A673 (cell line): ENCODE data around the gene GPC1. TPM values are rescaled to one million over a fixed set of nuclear protein-coding genes. Genes with fewer than 3 reads are reported as not detected.

Experiments used
- BruUV-seq: library from RNA; stranded (reverse); fragments of 400-500 nt; replicated peaks from 2 replicates; lab custom pipeline; 2021; lab: Mats Ljungman, UMichigan
- CTCF ChIA-PET: fragments of 300-600 bp; sonication (Branson Sonifier 250); formaldehyde crosslinking; loops from one replicate; lab custom pipeline; 2022; ENCODE audit warnings: antibody characterized with exemption; lab: Charles Lee
- POLR2A ChIA-PET: fragments of 300-600 bp; sonication (Branson Sonifier 250); formaldehyde crosslinking; loops from one replicate; lab custom pipeline; 2022; ENCODE audit warnings: antibody characterized with exemption; ENCODE audit not compliant: low non-redundant PET; lab: Charles Lee
- DNase-seq: peaks from one replicate; pipeline ENCODE4 v3.0.0-alpha.2; 2015; ENCODE audit warnings: low spot score
- H3K27ac ChIP-seq: fragments of 200-600 bp; sonication (generic); 2 replicates; pipeline ENCODE4 v1.5.1; 2016; ENCODE audit warnings: mixed run types, low read depth, mild to moderate bottlenecking, mixed read lengths, antibody characterized with exemption, low read length; ENCODE audit not compliant: poor library complexity, severe bottlenecking
- H3K27me3 ChIP-seq: fragments of 200-600 bp; sonication (generic); replicated peaks from 2 replicates; pipeline ENCODE4 v1.6.1; 2017; ENCODE audit warnings: mixed run types, low read depth, mild to moderate bottlenecking, mixed read lengths, antibody characterized with exemption, low read length; ENCODE audit not compliant: insufficient read depth, poor library complexity
- H3K36me3 ChIP-seq: fragments of 200-600 bp; sonication (generic); 2 replicates; pipeline ENCODE4 v1.6.1; 2016; ENCODE audit warnings: mixed run types, mild to moderate bottlenecking, mixed read lengths, antibody characterized with exemption, low read length; ENCODE audit not compliant: insufficient read depth, poor library complexity, severe bottlenecking
- H3K4me1 ChIP-seq: fragments of 200-600 bp; sonication (generic); 2 replicates; pipeline ENCODE4 v1.6.1; 2017; ENCODE audit warnings: mixed run types, mild to moderate bottlenecking, mixed read lengths, antibody characterized with exemption, low read length; ENCODE audit not compliant: insufficient read depth, poor library complexity, severe bottlenecking
- H3K4me3 ChIP-seq: fragments of 200-600 bp; sonication (generic); 2 replicates; pipeline ENCODE4 v1.5.1; 2016; ENCODE audit warnings: low read depth, mixed run types, mild to moderate bottlenecking, mixed read lengths, low read length; ENCODE audit not compliant: poor library complexity, severe bottlenecking
- H3K9me3 ChIP-seq: fragments of 200-600 bp; sonication (generic); 2 replicates; pipeline ENCODE4 v1.6.1; 2016; ENCODE audit warnings: mixed run types, low read depth, mild to moderate bottlenecking, mixed read lengths, antibody characterized with exemption, low read length; ENCODE audit not compliant: poor library complexity, severe bottlenecking
- EZH2 ChIP-seq: fragments of 200-600 bp; sonication (generic); IDR thresholded peaks from 2 replicates; pipeline ENCODE4 v1.6.1; 2017; ENCODE audit warnings: borderline replicate concordance, low read depth, mild to moderate bottlenecking, mixed read lengths, antibody characterized with exemption, low read length; ENCODE audit not compliant: poor library complexity, severe bottlenecking
- intact Hi-C: fragments of 100-400 bp; cut with micrococcal nuclease; formaldehyde crosslinking; loops from one replicate; pipeline ENCODE4 v1.10.0; 2022; ENCODE audit not compliant: unreplicated experiment
- total RNA-seq: library from RNA; stranded (reverse); gene quantifications from 2 replicates; pipeline ENCODE4 v1.2.3, GENCODE V29; 2021
- TF ChIP-seq, protein P1 (sequence below): fragments of 300-800, 200-600 bp; sonication (generic); conservative IDR thresholded peaks from 2 replicates; pipeline ENCODE4 v1.5.1; 2017; ENCODE audit warnings: low read depth, mild to moderate bottlenecking, antibody characterized with exemption, low read length, moderate library complexity, mixed read lengths

Gene GPC1
- total RNA-seq, 1 experiment from 2014 or later = 21.2 TPM

DNA sequence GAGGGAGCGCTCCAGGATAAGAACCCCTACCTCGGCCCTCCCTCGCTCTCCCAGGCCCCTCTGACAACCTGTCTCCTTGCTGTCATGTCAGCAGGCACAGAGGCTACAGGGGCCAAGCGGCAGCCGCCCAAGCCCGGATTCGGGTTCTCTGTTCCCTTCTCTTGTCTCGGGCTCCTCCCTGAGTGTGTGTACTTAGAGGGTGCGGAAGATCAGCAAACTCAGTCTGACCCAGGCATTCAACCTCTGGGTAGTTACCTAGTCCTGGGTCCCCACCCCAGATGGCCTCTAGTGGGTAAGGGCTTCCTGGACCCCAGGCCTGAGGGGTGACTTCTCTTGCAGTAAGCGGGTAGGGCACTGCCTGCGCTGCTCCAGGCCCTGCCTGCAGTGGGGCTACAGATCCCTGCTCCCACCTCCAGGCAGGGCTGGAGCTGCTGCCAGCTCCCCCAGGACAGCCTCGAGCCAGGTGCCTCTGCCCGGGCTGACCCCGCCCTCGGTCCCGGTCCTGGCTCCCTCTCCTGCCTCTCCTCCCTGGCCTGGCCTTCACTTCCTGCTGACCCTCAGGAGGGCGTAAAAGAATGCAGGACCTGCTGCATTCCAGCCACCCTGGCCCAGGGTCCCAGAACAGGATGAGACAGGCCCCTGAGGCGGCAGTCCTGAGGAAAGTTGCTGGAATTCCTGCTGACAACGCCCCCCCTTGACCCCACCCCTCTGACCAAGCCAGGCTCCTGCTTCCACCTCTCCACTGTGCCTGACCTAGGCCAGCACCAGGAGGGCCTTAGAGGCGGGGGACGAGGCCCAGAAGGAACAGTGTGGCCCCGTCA is 22.0 kb downstream of the GPC1 start:
- DNase-seq = no peak
- TF ChIP-seq, protein P1, sequence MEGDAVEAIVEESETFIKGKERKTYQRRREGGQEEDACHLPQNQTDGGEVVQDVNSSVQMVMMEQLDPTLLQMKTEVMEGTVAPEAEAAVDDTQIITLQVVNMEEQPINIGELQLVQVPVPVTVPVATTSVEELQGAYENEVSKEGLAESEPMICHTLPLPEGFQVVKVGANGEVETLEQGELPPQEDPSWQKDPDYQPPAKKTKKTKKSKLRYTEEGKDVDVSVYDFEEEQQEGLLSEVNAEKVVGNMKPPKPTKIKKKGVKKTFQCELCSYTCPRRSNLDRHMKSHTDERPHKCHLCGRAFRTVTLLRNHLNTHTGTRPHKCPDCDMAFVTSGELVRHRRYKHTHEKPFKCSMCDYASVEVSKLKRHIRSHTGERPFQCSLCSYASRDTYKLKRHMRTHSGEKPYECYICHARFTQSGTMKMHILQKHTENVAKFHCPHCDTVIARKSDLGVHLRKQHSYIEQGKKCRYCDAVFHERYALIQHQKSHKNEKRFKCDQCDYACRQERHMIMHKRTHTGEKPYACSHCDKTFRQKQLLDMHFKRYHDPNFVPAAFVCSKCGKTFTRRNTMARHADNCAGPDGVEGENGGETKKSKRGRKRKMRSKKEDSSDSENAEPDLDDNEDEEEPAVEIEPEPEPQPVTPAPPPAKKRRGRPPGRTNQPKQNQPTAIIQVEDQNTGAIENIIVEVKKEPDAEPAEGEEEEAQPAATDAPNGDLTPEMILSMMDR = no peak
- no peak for TF ChIP-seq EZH2
- no peaks in the 10 kb centered on the region for H3K36me3 ChIP-seq
- no peaks in the 10 kb centered on the region for H3K9me3 ChIP-seq
- peaks cover 7% of the 10 kb centered on the region for H3K27me3 ChIP-seq
- no TSS peak for BruUV-seq
- CTCF ChIA-PET = no interaction called here
- POLR2A ChIA-PET = no interaction called here
- H3K4me3 ChIP-seq = no peak overlapping the region
- H3K4me1 ChIP-seq = no peaks in the 10 kb centered on the region
- no peak overlapping the region for H3K27ac ChIP-seq
- intact Hi-C loops = no loop called here

DNA sequence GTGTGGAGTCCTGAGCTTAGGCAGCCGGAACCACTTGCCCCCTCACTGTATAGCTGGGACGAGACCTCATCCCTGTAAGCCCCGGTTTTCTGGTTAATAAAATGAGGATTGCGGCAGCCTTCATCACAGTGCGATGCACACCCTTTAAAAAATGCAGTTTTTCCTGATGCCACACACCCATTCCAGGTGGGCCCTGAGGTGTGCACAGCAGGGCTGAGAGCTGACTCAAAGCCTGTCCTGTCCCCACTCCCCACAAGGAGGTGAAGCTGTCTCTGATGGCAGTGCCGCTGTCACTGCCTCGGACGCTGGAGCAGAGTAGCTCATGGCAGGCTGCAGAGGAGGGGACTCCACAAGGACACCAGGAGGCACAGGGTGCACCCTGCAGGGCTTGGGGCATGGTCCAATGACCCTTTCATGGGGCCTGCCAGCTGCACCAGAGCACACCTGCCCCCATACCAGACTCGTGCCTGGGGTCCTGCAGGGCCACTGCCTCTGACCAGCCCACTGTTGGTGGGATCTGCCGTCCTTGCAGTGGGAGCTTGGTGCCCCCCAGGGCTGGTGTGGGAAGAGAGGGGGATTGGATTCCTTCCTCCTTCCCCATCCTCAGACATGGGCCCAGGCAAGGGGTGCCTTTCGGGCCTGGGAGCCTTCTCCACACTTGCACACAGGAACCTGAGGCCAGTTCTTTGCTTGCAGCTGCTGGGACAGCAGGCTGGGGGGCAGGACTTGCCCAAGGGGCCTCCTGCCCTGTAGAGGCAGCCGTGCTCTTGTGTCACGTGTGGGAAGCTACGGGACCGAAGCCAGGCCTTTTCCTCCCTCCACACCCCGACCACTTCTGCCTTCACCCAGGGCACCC is 22.8 kb downstream of the GPC1 start:
- no peak overlapping the region for H3K4me3 ChIP-seq
- CTCF ChIA-PET = no interaction called here
- H3K27ac ChIP-seq = no peak overlapping the region
- H3K4me1 ChIP-seq = no peaks in the 10 kb centered on the region
- POLR2A ChIA-PET = no interaction called here
- intact Hi-C loops = no loop called here
- no peaks in the 10 kb centered on the region for H3K36me3 ChIP-seq
- BruUV-seq = no TSS peak
- no peaks in the 10 kb centered on the region for H3K9me3 ChIP-seq
- no peak for DNase-seq
- TF ChIP-seq, protein P1 = no peak
- no peak for TF ChIP-seq EZH2
- peaks cover 7% of the 10 kb centered on the region for H3K27me3 ChIP-seq

- H3K4me3 ChIP-seq = no peak overlapping the region
- intact Hi-C loops = no loop called here
- H3K4me1 ChIP-seq = no peaks in the 10 kb centered on the region
- peaks cover 3% of the 10 kb centered on the region for H3K27me3 ChIP-seq
- no peak for TF ChIP-seq EZH2
- TF ChIP-seq, protein P1 = no peak
- H3K27ac ChIP-seq = no peak overlapping the region
- POLR2A ChIA-PET = no interaction called here
- DNase-seq = no peak
- H3K36me3 ChIP-seq = no peaks in the 10 kb centered on the region
- no TSS peak for BruUV-seq
- CTCF ChIA-PET = no interaction called here
- H3K9me3 ChIP-seq = no peaks in the 10 kb centered on the region
Observed at GRCh38 chr2:240458900-240459391, 23.5 kb downstream of the GPC1 start.
